Body of pancreas (tissue), 4 donors: ENCODE data around the gene DGKI.

Experiments used
- CTCF ChIP-seq, 7 experiments: fragments of 450-650 bp in 4 of 7; fragments of 200-600 bp in 3 of 7; sonication (generic) in 3 of 7; IDR thresholded peaks; one replicate each; pipeline ENCODE4 v1.5.1; 2016 to 2019; ENCODE audit warnings: antibody characterized with exemption in 7 of 7
- POLR2A ChIP-seq, 3 donors: fragments of 450-650 bp; IDR thresholded peaks; one replicate each; pipeline ENCODE4 v1.6.1; 2016; ENCODE audit warnings: antibody characterized with exemption in 3 of 3, mild to moderate bottlenecking in 2 of 3

GRCh38 chr7:137345799-137346449 lies 500.9 kb downstream of the DGKI start:
- no peak for TF ChIP-seq CTCF (IDR thresholded peaks at IDR 0.05)
- TF ChIP-seq POLR2A (IDR thresholded peaks at IDR 0.05), result no peak
